GM23338 (cell line): ENCODE measurements around the gene IL1RL1. TPM values are rescaled to one million over a fixed set of nuclear protein-coding genes. Genes with fewer than 3 reads are reported as not detected.

ENCODE experiments used
- ATAC-seq: fragments of 200-7000 bp; cut with Tn5 transposase; 3 replicates; pipeline ENCODE4 v1.9.1; 2020
- DNase-seq: peaks from one replicate; pipeline ENCODE4 v3.0.0-alpha.2; 2015; ENCODE audit warnings: low spot score
- H2AFZ ChIP-seq: fragments of 200-600 bp; sonication (generic); 2 replicates; pipeline ENCODE4 v1.8.0; 2016; ENCODE audit warnings: antibody characterized with exemption, mild to moderate bottlenecking, moderate library complexity
- H3F3A ChIP-seq: fragments of 200-600 bp; sonication (generic); replicated peaks from 2 replicates; pipeline ENCODE4 v1.8.0; 2017; ENCODE audit warnings: antibody characterized with exemption, mixed run types, low read depth
- H3K27ac ChIP-seq: fragments of 200-600 bp; sonication (generic); 2 replicates; pipeline ENCODE4 v1.6.1; 2016; ENCODE audit warnings: low read depth
- H3K27me3 ChIP-seq: fragments of 200-600 bp; sonication (generic); 2 replicates; pipeline ENCODE4 v1.8.0; 2016; ENCODE audit warnings: mild to moderate bottlenecking, mixed run types, moderate library complexity; ENCODE audit not compliant: insufficient read depth
- H3K36me3 ChIP-seq: fragments of 200-600 bp; sonication (generic); 2 replicates; pipeline ENCODE4 v1.8.0; 2016; ENCODE audit warnings: mild to moderate bottlenecking; ENCODE audit not compliant: insufficient read depth
- H3K4me1 ChIP-seq: fragments of 200-600 bp; sonication (generic); 2 replicates; pipeline ENCODE4 v1.8.0; 2016; ENCODE audit warnings: mild to moderate bottlenecking, moderate library complexity; ENCODE audit not compliant: insufficient read depth
- H3K4me2 ChIP-seq: fragments of 200-600 bp; sonication (generic); 2 replicates; pipeline ENCODE4 v1.7.1; 2017; ENCODE audit warnings: mixed run types
- H3K4me3 ChIP-seq: fragments of 200-600 bp; sonication (generic); 2 replicates; pipeline ENCODE4 v1.6.1; 2016; ENCODE audit warnings: mixed run types
- H3K79me2 ChIP-seq: fragments of 200-600 bp; sonication (generic); replicated peaks from 2 replicates; pipeline ENCODE4 v1.8.0; 2017; ENCODE audit warnings: mild to moderate bottlenecking; ENCODE audit not compliant: insufficient read depth
- H3K9me2 ChIP-seq: fragments of 200-600 bp; sonication (generic); 2 replicates; pipeline ENCODE4 v1.8.0; 2017; ENCODE audit not compliant: insufficient read depth
- H4K20me1 ChIP-seq: fragments of 200-600 bp; sonication (generic); replicated peaks from 2 replicates; pipeline ENCODE4 v1.8.0; 2017; ENCODE audit warnings: mild to moderate bottlenecking; ENCODE audit not compliant: insufficient read depth
- H3K27ac Mint-ChIP-seq: 2 replicates; pipeline ENCODE4 v1.8.0; 2020; ENCODE audit warnings: inconsistent platforms, mild to moderate bottlenecking, moderate library complexity, mixed read lengths
- H3K27me3 Mint-ChIP-seq: 3 replicates; pipeline ENCODE4 v1.8.0; 2022; ENCODE audit warnings: low read depth, mild to moderate bottlenecking, moderate library complexity, mixed read lengths, inconsistent platforms; ENCODE audit not compliant: insufficient read depth, poor library complexity
- H3K36me3 Mint-ChIP-seq: 3 replicates; pipeline ENCODE4 v1.8.0; 2021; ENCODE audit warnings: low read depth, mild to moderate bottlenecking, inconsistent platforms, moderate library complexity, mixed read lengths
- H3K4me1 Mint-ChIP-seq: 3 replicates; pipeline ENCODE4 v1.8.0; 2020; ENCODE audit warnings: mild to moderate bottlenecking, inconsistent platforms, mixed read lengths
- H3K4me3 Mint-ChIP-seq: 3 replicates; pipeline ENCODE4 v1.8.0; 2021; ENCODE audit warnings: moderate library complexity, mild to moderate bottlenecking, inconsistent platforms, mixed read lengths
- H3K9me3 Mint-ChIP-seq: 3 replicates; pipeline ENCODE4 v1.8.0; 2020; ENCODE audit warnings: moderate library complexity, mild to moderate bottlenecking, inconsistent platforms, mixed read lengths
- CTCF ChIP-seq, 2 experiments: fragments of 200-600 bp in 1 of 2; sonication (generic) in 1 of 2; conservative IDR thresholded peaks; 2 replicates each; pipeline versions ENCODE4 v1.5.1 to v1.6.1; 2016 to 2017; ENCODE audit warnings: antibody characterized with exemption in 2 of 2, low read depth in 2 of 2, mild to moderate bottlenecking in 2 of 2, moderate library complexity in 1 of 2
- EZH2 ChIP-seq: fragments of 200-600 bp; sonication (generic); IDR thresholded peaks from one replicate; pipeline ENCODE4 v1.8.0; 2017; ENCODE audit warnings: antibody characterized with exemption, mild to moderate bottlenecking, low read depth; ENCODE audit not compliant: unreplicated experiment
- EZH2phosphoT487 ChIP-seq: fragments of 200-600 bp; sonication (generic); IDR thresholded peaks from one replicate; pipeline ENCODE4 v1.8.1; 2018; ENCODE audit warnings: antibody characterized with exemption; ENCODE audit not compliant: unreplicated experiment
- JUNB ChIP-seq: IDR thresholded peaks from one replicate; pipeline ENCODE4 v1.6.1; 2016; ENCODE audit warnings: antibody characterized with exemption; ENCODE audit not compliant: unreplicated experiment
- STAT1 ChIP-seq: IDR thresholded peaks from one replicate; pipeline ENCODE4 v1.6.1; 2016; ENCODE audit warnings: antibody characterized with exemption; ENCODE audit not compliant: unreplicated experiment
- ZNF331 ChIP-seq: fragments of 250-450 bp; sonication (Bioruptor Pico); IDR thresholded peaks from 2 replicates; pipeline ENCODE4 v1.5.0; 2020; ENCODE audit warnings: low read depth, mild to moderate bottlenecking, moderate library complexity
- polyA plus RNA-seq: library from polyadenylated mRNA; unstranded; fragments of >200 nt; fragmentation: Nextera tagmentation; extraction: Ambion mirVana; gene quantifications from 2 replicates; pipeline ENCODE4 v1.2.1, GENCODE V29; 2016
- total RNA-seq: library from RNA; depleted of rRNA; stranded (reverse); fragments of >200 nt; shearing (Covaris generic); gene quantifications from 2 replicates; pipeline ENCODE4 v1.2.3, GENCODE V29; 2014
- TF ChIP-seq, protein P1 (sequence below): fragments of 250-450 bp; sonication (Bioruptor Pico); IDR thresholded peaks from 2 replicates; pipeline ENCODE4 v1.5.0; 2020; ENCODE audit warnings: mild to moderate bottlenecking, moderate library complexity
- TF ChIP-seq, protein P2 (sequence below): IDR thresholded peaks from one replicate; pipeline ENCODE4 v1.6.1; 2018; ENCODE audit warnings: antibody characterized with exemption; ENCODE audit not compliant: unreplicated experiment

IL1RL1 gene
- total and polyA plus RNA-seq, 2 experiments from 2014 or later = not detected

- TF ChIP-seq CTCF (conservative IDR thresholded peaks at IDR 0.05; ENCODE audit: low read depth in 2 of 2) = no peak
- no peak for TF ChIP-seq JUNB
- no peak for TF ChIP-seq ZNF331 (CRISPR knock-in tag)
Measured at GRCh38 chr2:102357937-102358336, 46.6 kb downstream of the IL1RL1 start (continued).

DNA sequence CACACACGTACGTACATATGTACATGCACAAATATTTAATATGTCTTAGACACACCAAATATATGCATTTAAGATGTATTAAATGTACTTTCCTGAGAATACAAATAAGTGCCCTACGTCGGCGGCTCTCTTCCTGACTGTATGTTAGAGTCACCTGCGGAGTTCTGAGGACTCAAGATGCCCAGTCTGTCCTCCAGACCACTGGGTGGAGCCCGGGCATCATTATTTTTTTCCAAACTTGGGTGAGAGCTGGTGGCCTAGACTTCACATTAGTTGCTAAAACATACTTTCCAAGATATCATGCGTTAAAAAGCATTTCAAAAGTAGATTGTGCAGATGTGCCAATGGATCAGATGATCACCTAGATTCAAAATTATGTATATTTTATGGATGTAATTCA lies 47.1 kb downstream of the IL1RL1 start:
- TF ChIP-seq EZH2 (no peak), JUNB (no peak), EZH2phosphoT487 (no peak), STAT1 (no peak)
- TF ChIP-seq, protein P1, sequence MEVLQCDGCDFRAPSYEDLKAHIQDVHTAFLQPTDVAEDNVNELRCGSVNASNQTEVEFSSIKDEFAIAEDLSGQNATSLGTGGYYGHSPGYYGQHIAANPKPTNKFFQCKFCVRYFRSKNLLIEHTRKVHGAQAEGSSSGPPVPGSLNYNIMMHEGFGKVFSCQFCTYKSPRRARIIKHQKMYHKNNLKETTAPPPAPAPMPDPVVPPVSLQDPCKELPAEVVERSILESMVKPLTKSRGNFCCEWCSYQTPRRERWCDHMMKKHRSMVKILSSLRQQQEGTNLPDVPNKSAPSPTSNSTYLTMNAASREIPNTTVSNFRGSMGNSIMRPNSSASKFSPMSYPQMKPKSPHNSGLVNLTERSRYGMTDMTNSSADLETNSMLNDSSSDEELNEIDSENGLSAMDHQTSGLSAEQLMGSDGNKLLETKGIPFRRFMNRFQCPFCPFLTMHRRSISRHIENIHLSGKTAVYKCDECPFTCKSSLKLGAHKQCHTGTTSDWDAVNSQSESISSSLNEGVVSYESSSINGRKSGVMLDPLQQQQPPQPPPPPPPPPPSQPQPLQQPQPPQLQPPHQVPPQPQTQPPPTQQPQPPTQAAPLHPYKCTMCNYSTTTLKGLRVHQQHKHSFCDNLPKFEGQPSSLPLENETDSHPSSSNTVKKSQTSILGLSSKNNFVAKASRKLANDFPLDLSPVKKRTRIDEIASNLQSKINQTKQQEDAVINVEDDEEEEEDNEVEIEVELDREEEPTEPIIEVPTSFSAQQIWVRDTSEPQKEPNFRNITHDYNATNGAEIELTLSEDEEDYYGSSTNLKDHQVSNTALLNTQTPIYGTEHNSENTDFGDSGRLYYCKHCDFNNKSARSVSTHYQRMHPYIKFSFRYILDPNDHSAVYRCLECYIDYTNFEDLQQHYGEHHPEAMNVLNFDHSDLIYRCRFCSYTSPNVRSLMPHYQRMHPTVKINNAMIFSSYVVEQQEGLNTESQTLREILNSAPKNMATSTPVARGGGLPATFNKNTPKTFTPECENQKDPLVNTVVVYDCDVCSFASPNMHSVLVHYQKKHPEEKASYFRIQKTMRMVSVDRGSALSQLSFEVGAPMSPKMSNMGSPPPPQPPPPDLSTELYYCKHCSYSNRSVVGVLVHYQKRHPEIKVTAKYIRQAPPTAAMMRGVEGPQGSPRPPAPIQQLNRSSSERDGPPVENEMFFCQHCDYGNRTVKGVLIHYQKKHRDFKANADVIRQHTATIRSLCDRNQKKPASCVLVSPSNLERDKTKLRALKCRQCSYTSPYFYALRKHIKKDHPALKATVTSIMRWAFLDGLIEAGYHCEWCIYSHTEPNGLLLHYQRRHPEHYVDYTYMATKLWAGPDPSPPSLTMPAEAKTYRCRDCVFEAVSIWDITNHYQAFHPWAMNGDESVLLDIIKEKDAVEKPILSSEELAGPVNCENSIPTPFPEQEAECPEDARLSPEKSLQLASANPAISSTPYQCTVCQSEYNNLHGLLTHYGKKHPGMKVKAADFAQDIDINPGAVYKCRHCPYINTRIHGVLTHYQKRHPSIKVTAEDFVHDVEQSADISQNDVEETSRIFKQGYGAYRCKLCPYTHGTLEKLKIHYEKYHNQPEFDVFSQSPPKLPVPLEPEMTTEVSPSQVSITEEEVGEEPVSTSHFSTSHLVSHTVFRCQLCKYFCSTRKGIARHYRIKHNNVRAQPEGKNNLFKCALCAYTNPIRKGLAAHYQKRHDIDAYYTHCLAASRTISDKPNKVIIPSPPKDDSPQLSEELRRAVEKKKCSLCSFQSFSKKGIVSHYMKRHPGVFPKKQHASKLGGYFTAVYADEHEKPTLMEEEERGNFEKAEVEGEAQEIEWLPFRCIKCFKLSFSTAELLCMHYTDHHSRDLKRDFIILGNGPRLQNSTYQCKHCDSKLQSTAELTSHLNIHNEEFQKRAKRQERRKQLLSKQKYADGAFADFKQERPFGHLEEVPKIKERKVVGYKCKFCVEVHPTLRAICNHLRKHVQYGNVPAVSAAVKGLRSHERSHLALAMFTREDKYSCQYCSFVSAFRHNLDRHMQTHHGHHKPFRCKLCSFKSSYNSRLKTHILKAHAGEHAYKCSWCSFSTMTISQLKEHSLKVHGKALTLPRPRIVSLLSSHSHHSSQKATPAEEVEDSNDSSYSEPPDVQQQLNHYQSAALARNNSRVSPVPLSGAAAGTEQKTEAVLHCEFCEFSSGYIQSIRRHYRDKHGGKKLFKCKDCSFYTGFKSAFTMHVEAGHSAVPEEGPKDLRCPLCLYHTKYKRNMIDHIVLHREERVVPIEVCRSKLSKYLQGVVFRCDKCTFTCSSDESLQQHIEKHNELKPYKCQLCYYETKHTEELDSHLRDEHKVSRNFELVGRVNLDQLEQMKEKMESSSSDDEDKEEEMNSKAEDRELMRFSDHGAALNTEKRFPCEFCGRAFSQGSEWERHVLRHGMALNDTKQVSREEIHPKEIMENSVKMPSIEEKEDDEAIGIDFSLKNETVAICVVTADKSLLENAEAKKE (CRISPR knock-in tag) = no peak
- TF ChIP-seq, protein P2, sequence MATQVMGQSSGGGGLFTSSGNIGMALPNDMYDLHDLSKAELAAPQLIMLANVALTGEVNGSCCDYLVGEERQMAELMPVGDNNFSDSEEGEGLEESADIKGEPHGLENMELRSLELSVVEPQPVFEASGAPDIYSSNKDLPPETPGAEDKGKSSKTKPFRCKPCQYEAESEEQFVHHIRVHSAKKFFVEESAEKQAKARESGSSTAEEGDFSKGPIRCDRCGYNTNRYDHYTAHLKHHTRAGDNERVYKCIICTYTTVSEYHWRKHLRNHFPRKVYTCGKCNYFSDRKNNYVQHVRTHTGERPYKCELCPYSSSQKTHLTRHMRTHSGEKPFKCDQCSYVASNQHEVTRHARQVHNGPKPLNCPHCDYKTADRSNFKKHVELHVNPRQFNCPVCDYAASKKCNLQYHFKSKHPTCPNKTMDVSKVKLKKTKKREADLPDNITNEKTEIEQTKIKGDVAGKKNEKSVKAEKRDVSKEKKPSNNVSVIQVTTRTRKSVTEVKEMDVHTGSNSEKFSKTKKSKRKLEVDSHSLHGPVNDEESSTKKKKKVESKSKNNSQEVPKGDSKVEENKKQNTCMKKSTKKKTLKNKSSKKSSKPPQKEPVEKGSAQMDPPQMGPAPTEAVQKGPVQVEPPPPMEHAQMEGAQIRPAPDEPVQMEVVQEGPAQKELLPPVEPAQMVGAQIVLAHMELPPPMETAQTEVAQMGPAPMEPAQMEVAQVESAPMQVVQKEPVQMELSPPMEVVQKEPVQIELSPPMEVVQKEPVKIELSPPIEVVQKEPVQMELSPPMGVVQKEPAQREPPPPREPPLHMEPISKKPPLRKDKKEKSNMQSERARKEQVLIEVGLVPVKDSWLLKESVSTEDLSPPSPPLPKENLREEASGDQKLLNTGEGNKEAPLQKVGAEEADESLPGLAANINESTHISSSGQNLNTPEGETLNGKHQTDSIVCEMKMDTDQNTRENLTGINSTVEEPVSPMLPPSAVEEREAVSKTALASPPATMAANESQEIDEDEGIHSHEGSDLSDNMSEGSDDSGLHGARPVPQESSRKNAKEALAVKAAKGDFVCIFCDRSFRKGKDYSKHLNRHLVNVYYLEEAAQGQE = no peak
- H3K27ac ChIP-seq = no peak overlapping the region
- no peak overlapping the region for H3K4me2 ChIP-seq
- no peak overlapping the region for H2AFZ ChIP-seq
- ATAC-seq (no peak), DNase-seq (no peak)
- Mint-ChIP-seq H3K36me3 (no peaks in the 10 kb centered on the region), H3K4me3 (no peak overlapping the region), H3K4me1 (peaks cover 9% of the 10 kb centered on the region; the same call in 2 of the 3 replicates), H3K9me3 (no peaks in the 10 kb centered on the region), H3K27me3 (peaks cover 12% of the 10 kb centered on the region), H3K27ac (no peak overlapping the region)
- H3K4me3 ChIP-seq = no peak overlapping the region
- H3K9me2 ChIP-seq = no peaks in the 10 kb centered on the region
- H4K20me1 ChIP-seq = no peaks in the 10 kb centered on the region
- H3K79me2 ChIP-seq = no peaks in the 10 kb centered on the region
- no peaks in the 10 kb centered on the region; the same call in 1 of the 2 replicates for H3K4me1 ChIP-seq
- no peaks in the 10 kb centered on the region for H3F3A ChIP-seq
- no peaks in the 10 kb centered on the region for H3K36me3 ChIP-seq
- H3K27me3 ChIP-seq = peaks cover 20% of the 10 kb centered on the region
